ENCODE data around the gene WDR45. TPM values are rescaled to one million over a fixed set of nuclear protein-coding genes. Genes with fewer than 3 reads are reported as not detected.

Gene WDR45
- total and polyA plus RNA-seq, 8 donors: 34.9 to 121 (median 47.0) TPM

DNA sequence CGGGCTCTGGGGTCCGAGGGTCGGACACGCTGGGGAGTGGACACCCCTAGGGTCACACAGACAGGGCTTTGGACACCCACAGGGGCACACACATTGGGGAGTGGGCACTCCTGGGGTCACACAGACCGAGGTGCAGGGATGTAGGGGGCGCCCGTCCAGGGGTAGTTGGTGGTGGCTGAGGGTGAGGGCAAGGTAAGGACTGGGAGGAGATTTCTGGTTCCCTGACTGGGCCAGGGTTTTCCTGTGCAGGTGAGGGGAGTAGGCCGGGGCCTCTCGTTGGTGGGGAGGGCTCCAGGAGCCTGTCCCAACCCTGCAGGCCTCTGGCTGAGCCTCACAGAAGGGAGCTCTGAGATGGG, 21.9 kb upstream of the WDR45 start:
- WGBS, 2 donors: 12 to 41% methylated on average over 9 of the region's 9 CpGs
- peak overlapping the region; percentile 6 to 57 (median 28) for H3K4me3 ChIP-seq
- no peaks in the 10 kb centered on the region for H3K9me3 ChIP-seq
- FAIRE-seq (no peak), ATAC-seq (peak in 3 of 4 donors; percentile 4 to 8 (median 5)), DNase-seq (peak in 3 of 6 donors; percentile 22 to 55 (median 33))
- peak overlapping the region in 3 of 4 donors; percentile 35 to 69 (median 62) for H3K27ac ChIP-seq
- no peaks in the 10 kb centered on the region for H3K36me3 ChIP-seq
- no peaks in the 10 kb centered on the region for H3K4me1 ChIP-seq
- intact Hi-C loops (cut with DNase I): no loop called here
- TF ChIP-seq, protein P1, sequence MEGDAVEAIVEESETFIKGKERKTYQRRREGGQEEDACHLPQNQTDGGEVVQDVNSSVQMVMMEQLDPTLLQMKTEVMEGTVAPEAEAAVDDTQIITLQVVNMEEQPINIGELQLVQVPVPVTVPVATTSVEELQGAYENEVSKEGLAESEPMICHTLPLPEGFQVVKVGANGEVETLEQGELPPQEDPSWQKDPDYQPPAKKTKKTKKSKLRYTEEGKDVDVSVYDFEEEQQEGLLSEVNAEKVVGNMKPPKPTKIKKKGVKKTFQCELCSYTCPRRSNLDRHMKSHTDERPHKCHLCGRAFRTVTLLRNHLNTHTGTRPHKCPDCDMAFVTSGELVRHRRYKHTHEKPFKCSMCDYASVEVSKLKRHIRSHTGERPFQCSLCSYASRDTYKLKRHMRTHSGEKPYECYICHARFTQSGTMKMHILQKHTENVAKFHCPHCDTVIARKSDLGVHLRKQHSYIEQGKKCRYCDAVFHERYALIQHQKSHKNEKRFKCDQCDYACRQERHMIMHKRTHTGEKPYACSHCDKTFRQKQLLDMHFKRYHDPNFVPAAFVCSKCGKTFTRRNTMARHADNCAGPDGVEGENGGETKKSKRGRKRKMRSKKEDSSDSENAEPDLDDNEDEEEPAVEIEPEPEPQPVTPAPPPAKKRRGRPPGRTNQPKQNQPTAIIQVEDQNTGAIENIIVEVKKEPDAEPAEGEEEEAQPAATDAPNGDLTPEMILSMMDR (IDR thresholded peaks at IDR 0.05): no peak
- no peaks in the 10 kb centered on the region for H3K27me3 ChIP-seq

DNA sequence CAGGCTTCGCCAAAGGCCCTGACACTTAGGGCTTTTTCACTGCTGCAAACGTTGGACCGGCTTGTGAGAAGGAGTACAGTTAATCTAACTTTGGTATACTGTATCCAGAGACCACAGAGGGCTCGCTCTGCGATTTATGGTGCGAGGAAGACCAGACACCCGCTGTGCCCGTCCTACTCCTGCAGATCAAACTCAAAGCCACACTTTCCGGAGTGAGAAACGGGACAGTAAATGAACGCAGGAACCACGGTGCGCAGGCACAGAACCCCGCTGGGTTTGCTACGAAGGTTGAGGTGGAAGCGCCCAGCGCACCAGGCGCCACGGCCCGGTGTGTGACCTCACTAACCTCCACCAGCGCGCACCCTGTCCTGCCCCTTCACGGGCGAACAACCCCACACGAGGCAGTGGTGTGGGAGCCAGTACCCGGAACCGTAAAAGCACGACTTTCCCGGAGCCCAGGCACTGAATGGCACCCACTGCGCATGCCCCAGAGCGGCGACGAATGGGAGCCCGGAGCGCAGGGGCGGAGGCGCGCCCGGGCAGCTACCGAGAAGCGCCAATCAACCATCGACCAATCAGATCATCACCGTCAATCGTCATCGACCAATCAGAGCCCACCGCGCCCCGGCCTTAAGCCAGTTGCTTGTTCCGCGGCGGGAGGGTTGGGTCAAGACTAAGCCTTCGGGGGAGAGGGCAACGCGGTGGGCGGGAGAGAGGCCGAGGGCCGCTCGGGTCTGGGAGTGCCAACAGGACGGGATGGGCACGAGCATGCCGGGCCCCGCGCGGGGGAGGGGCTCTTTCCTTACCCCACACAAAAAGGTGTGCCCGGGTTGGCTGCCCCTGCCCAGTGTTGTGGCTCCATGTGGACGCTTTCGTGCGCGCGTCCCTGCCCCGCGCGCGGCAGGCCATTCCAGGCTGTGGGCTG, 21.3 kb upstream of the WDR45 start:
- Histone ChIP-seq H3K36me3 (no peaks in the 10 kb centered on the region), H3K4me1 (no peaks in the 10 kb centered on the region), H3K27me3 (no peaks in the 10 kb centered on the region), H3K9me3 (no peaks in the 10 kb centered on the region), H3K27ac (peak overlapping the region; percentile 62 to 69 (median 66)), H3K4me3 (peak overlapping the region; percentile 16 to 57 (median 32))
- DNase-seq: peak; percentile 86 to 96 (median 91)
- peak; percentile 97 to 99 (median 98) for ATAC-seq
- TF ChIP-seq, protein P1 (IDR thresholded peaks at IDR 0.05): no peak
- FAIRE-seq: no peak
- intact Hi-C loops (cut with DNase I): no loop called here
- 1 to 36% methylated on average over 74 of the region's 74 CpGs for WGBS, 2 donors

DNA sequence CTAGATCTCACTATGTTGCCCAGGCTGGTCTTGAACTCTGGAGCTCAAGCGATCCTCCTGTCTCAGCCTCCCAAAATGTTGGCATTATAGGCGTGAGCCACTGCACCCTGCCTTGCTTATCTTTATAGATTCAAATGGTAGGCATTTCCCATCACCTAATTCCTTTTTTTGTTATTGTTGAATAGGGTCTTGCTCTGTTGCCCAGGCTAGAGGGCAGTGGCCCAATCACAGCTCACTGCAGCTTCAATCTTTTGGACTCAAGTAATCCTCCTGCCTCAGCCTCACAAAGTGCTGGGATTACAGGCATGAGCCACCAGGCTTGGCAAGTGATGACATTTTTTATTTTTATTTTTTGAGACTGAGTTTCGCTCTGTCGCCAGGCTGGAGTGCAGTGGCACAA, 16.7 kb upstream of the WDR45 start:
- no peak for FAIRE-seq
- TF ChIP-seq, protein P1 (IDR thresholded peaks at IDR 0.05): no peak
- 92 to 98% methylated on average over 4 of the region's 4 CpGs for WGBS, 2 donors

DNA sequence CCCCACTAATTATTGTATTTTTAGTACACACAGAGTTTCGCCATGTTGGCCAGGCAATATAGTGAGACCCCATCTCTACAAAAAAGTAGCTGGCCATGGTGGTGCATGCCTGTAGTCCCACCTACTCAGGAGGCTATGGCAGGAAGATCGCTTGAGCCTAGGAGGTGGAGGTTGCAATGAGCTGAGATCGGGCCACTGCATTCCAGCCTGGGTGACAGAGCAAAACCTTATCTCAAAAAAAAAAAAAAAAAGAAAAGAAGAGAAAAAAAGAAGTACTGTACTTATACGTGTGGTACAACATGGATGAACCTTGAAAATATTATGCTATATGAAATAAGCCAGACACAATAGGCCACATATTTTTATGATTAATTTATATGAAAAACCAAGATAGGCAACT, 9.9 kb upstream of the WDR45 start:
- no peak overlapping the region for H3K4me3 ChIP-seq
- no peaks in the 10 kb centered on the region for H3K9me3 ChIP-seq
- no peaks in the 10 kb centered on the region for H3K27me3 ChIP-seq
- TF ChIP-seq, protein P1 (IDR thresholded peaks at IDR 0.05): no peak
- FAIRE-seq (no peak), ATAC-seq (no peak), DNase-seq (no peak)
- no peaks in the 10 kb centered on the region for H3K36me3 ChIP-seq
- no peaks in the 10 kb centered on the region for H3K4me1 ChIP-seq
- no peak overlapping the region for H3K27ac ChIP-seq
- 68 to 79% methylated on average over 4 of the region's 4 CpGs for WGBS, 2 donors
- intact Hi-C loops (cut with DNase I): no loop called here

More for the DNA sequence above, 16.7 kb upstream of the WDR45 start:
- no peaks in the 10 kb centered on the region for H3K4me1 ChIP-seq
- no peak overlapping the region for H3K4me3 ChIP-seq
- DNase-seq (no peak), ATAC-seq (no peak)
- H3K36me3 ChIP-seq: no peaks in the 10 kb centered on the region
- intact Hi-C loops (cut with DNase I): no loop called here
- no peaks in the 10 kb centered on the region for H3K27me3 ChIP-seq
- H3K9me3 ChIP-seq: no peaks in the 10 kb centered on the region
- H3K27ac ChIP-seq: no peak overlapping the region

All from pancreas (tissue), 10 donors.